CD4-positive, alpha-beta T cell (primary cell): ENCODE results near the gene ZBTB49. TPM values are rescaled to one million over a fixed set of nuclear protein-coding genes. Genes with fewer than 3 reads are reported as not detected.

Source experiments
- ATAC-seq: fragments of 200-7000 bp; cut with Tn5 transposase; one replicate; pipeline ENCODE4 v1.10.0; 2022; ENCODE audit warnings: mild to moderate bottlenecking; ENCODE audit not compliant: poor library complexity
- CTCF ChIA-PET: fragments of 350-600 bp; sonication (Branson Sonifier 250); formaldehyde crosslinking; loops from one replicate; lab custom pipeline; 2021; ENCODE audit warnings: antibody characterized with exemption, inconsistent platforms; lab: Charles Lee
- POLR2A ChIA-PET: fragments of 350-600 bp; sonication (Branson Sonifier 250); formaldehyde crosslinking; loops from one replicate; lab custom pipeline; 2021; ENCODE audit warnings: antibody characterized with exemption, inconsistent platforms; lab: Charles Lee
- DNase-seq, 14 experiments: peaks; one replicate each; pipeline ENCODE4 v3.0.0-alpha.2; 2013 to 2020; ENCODE audit warnings: mixed read lengths in 2 of 14
- H3K27ac ChIP-seq, 2 donors: one replicate each; pipeline versions ENCODE4 v1.5.1 to v1.7.0; 2013; ENCODE audit warnings: low read length in 2 of 2, low read depth in 1 of 2, mild to moderate bottlenecking in 1 of 2
- H3K27me3 ChIP-seq, 2 experiments: 1 replicate in 1 of 2; 2 replicates in 1 of 2; pipeline versions ENCODE4 v1.6.1 to v1.7.0; 2013; ENCODE audit warnings: low read length in 2 of 2, control low read depth in 1 of 2, mild to moderate bottlenecking in 1 of 2, moderate library complexity in 1 of 2; ENCODE audit not compliant: insufficient read depth in 2 of 2, control insufficient read depth in 1 of 2
- H3K36me3 ChIP-seq: one replicate; pipeline ENCODE4 v1.6.1; 2013; ENCODE audit warnings: low read length, control low read depth; ENCODE audit not compliant: insufficient read depth
- H3K4me1 ChIP-seq: one replicate; pipeline ENCODE4 v1.6.1; 2013; ENCODE audit warnings: low read length, control low read depth; ENCODE audit not compliant: insufficient read depth
- H3K4me3 ChIP-seq: one replicate; pipeline ENCODE4 v1.5.1; 2013; ENCODE audit warnings: mild to moderate bottlenecking, low read length, moderate library complexity
- H3K9me3 ChIP-seq, 2 experiments: 1 replicate in 1 of 2; 2 replicates in 1 of 2; pipeline versions ENCODE4 v1.6.1 to v1.7.0; 2013; ENCODE audit warnings: low read length in 2 of 2, mild to moderate bottlenecking in 2 of 2, control low read depth in 1 of 2, moderate library complexity in 1 of 2; ENCODE audit not compliant: control insufficient read depth in 1 of 2, insufficient read depth in 1 of 2
- H3K27ac Mint-ChIP-seq: one replicate; pipeline ENCODE4 v1.8.0; 2020; ENCODE audit warnings: mixed read lengths
- H3K27me3 Mint-ChIP-seq: one replicate; pipeline ENCODE4 v1.8.0; 2021; ENCODE audit warnings: mixed read lengths
- H3K36me3 Mint-ChIP-seq: one replicate; pipeline ENCODE4 v1.8.0; 2021; ENCODE audit warnings: low read depth, mixed read lengths
- H3K4me1 Mint-ChIP-seq: one replicate; pipeline ENCODE4 v1.8.0; 2021; ENCODE audit warnings: low read depth, mixed read lengths
- H3K4me3 Mint-ChIP-seq: one replicate; pipeline ENCODE4 v1.8.0; 2020; ENCODE audit warnings: mild to moderate bottlenecking, mixed read lengths
- H3K9me3 Mint-ChIP-seq: one replicate; pipeline ENCODE4 v1.8.0; 2020; ENCODE audit warnings: mixed read lengths
- CTCF ChIP-seq: fragments of 200-600 bp; IDR thresholded peaks from one replicate; pipeline ENCODE4 v1.8.0; 2022; ENCODE audit warnings: antibody characterized with exemption, mild to moderate bottlenecking
- intact Hi-C, 2 experiments: fragments of 100-400 bp; cut with DNase I in 1 of 2; cut with micrococcal nuclease in 1 of 2; formaldehyde crosslinking; loops; one replicate each; pipeline versions ENCODE4 v1.15.1 to v1.9.0; 2023 to 2025; cut with DNase I, micrococcal nuclease
- total RNA-seq, 174 experiments: library from RNA in 2 of 174; stranded (reverse) in 2 of 174; gene quantifications; one replicate each; pipeline ENCODE4 v1.2.3 and lab custom pipeline; 2021 to 2026

ZBTB49 gene
- total RNA-seq, 2 experiments from 2014 or later, result 6.6 to 8.8 TPM

- Histone ChIP-seq H3K36me3 (peaks cover 26% of the 10 kb centered on the region), H3K4me3 (no peak overlapping the region), H3K27me3 (no peaks in the 10 kb centered on the region), H3K9me3 (no peaks in the 10 kb centered on the region), H3K27ac (no peak overlapping the region), H3K4me1 (no peaks in the 10 kb centered on the region)
- DNase-seq (no peak), ATAC-seq (no peak)
- ChIA-PET CTCF (no interaction called here), POLR2A (no interaction called here)
- Mint-ChIP-seq H3K27me3 (no peaks in the 10 kb centered on the region), H3K4me1 (no peaks in the 10 kb centered on the region), H3K27ac (no peak overlapping the region), H3K36me3 (peaks cover 54% of the 10 kb centered on the region), H3K4me3 (no peak overlapping the region), H3K9me3 (no peaks in the 10 kb centered on the region)
- intact Hi-C loops, result no loop called here
- no peak for TF ChIP-seq CTCF
Measured at GRCh38 chr4:4321951-4322688, 32.1 kb downstream of the ZBTB49 start.

- no peaks in the 10 kb centered on the region for H3K27me3 ChIP-seq
- no peaks in the 10 kb centered on the region for H3K4me1 Mint-ChIP-seq
- H3K9me3 ChIP-seq, result no peaks in the 10 kb centered on the region
- TF ChIP-seq CTCF, result no peak
- no peaks in the 10 kb centered on the region for H3K4me1 ChIP-seq
- no peak overlapping the region for H3K27ac ChIP-seq
- no peaks in the 10 kb centered on the region for H3K27me3 Mint-ChIP-seq
- H3K27ac Mint-ChIP-seq, result no peak overlapping the region
- intact Hi-C loops, result no loop called here
- H3K36me3 ChIP-seq, result peaks cover 18% of the 10 kb centered on the region
- DNase-seq (no peak), ATAC-seq (no peak)
- H3K36me3 Mint-ChIP-seq, result peaks cover 44% of the 10 kb centered on the region
- POLR2A ChIA-PET, result no interaction called here
- H3K9me3 Mint-ChIP-seq, result no peaks in the 10 kb centered on the region
- CTCF ChIA-PET, result no interaction called here
- no peak overlapping the region for H3K4me3 ChIP-seq
- no peak overlapping the region for H3K4me3 Mint-ChIP-seq
Measured at GRCh38 chr4:4323705-4324534, 33.9 kb downstream of the ZBTB49 start.

DNA sequence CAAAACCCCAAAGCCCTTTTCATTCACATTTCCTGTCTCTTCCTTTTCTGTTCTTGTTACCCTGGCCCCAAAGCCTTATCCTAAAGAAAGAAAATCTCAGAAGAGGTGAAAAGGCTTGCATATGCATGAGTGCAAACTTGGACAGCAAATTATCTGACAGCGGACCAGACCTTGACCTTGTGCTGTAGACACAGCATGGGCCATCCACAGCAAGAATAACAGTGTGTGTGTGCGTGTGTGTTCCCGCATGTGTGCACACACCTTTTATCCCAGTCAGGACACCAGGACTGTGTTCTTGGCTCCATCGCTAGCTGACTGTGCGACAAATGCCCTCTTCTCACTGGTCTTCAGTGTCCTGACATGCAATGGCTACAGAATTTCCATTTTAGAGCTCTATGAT lies 35.3 kb downstream of the ZBTB49 start:
- Mint-ChIP-seq H3K9me3 (no peaks in the 10 kb centered on the region), H3K4me1 (no peaks in the 10 kb centered on the region), H3K4me3 (no peak overlapping the region), H3K27ac (no peak overlapping the region), H3K36me3 (peaks cover 33% of the 10 kb centered on the region), H3K27me3 (no peaks in the 10 kb centered on the region)
- Histone ChIP-seq H3K27ac (no peak overlapping the region), H3K4me1 (no peaks in the 10 kb centered on the region), H3K36me3 (peaks cover 17% of the 10 kb centered on the region), H3K4me3 (no peak overlapping the region), H3K9me3 (peaks cover 0 to 3% of the 10 kb centered on the region in 2 experiments), H3K27me3 (no peaks in the 10 kb centered on the region)
- intact Hi-C loops, result no loop called here
- TF ChIP-seq CTCF, result no peak
- no peak for ATAC-seq
- ChIA-PET CTCF (no interaction called here), POLR2A (interaction anchor here (0.5 kb wide), 1 partner anchor 59 kb away, joined by 3 read pairs; no protein-coding TSS in a partner anchor)
- DNase-seq, result no peak
